GM21786 (cell line): Measurements from ENCODE around the gene CADPS.
A peak's percentile ranks its signal among the peaks of the same experiment; 100 is the strongest.

Experiments used
- ATAC-seq: cut with Tn5 transposase; IDR thresholded peaks from one replicate; pipeline ENCODE4 v1.9.1; 2021; ENCODE audit not compliant: unreplicated experiment

The CADPS gene

DNA sequence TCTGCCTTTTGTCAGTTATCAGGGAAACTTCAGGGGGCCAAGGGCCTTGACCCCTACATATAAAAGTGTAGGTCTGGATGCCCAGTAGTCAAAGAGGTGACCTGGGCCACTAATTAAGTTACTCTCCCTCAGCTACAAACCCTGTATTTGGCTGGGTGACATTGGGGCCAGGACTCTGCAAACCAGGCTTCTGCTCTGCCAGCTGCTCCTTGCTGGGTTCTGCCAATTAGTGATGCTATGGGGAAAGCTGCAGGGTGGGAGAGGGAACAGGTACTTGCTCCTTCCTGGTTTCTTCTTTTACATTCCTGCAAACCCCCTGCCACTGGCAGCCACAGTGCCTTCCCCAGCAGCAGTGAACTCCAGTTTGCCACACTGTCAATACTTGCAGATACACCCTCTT lies 179.2 kb downstream of the CADPS start:
- no peak for ATAC-seq

- ATAC-seq = no peak
Observed at GRCh38 chr3:62688812-62689211, 186.4 kb downstream of the CADPS start.

- no peak for ATAC-seq
Observed at GRCh38 chr3:62688050-62688449, 187.2 kb downstream of the CADPS start.

GRCh38 chr3:62686503-62687294 lies 188.5 kb downstream of the CADPS start:
- no peak for ATAC-seq

DNA sequence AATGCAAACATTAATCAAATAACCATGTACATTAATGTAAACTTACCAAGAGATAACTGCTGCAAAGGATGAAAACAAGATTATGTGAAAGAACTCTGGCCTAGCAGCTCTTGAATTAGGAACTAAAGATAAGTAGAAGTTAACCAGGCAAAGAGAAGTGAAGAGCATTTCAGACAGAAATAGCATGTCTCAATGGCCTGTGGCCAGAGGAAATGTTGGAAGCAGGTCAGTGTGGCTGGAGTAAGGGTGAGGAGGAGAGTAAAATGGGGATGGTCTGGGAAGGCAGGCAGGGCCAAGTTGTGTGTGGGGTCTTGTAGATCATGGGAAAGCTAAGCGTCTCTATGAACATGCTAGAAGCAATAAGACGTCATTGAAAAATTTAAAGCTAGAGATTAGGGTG lies 192.4 kb downstream of the CADPS start:
- no peak for ATAC-seq

DNA sequence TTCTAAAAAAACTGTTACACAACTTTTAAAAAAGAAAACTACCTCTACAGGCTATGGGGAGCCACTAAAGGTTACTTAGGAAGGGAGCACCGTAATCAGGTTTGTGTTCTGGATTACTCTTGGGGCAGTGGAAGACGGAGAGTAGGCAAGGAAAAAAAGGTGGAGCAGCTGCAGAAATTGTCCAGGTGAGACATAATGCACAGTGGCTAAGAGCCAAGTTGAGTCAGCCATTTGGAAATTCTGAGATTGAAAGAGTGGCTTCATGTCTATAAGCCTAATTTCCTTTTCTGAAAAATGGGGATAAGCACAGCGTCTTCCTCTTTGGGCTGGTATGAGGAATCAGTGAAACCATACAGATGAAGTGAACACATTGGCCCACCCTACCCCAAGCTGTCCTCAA lies 195.2 kb downstream of the CADPS start:
- no peak for ATAC-seq

DNA sequence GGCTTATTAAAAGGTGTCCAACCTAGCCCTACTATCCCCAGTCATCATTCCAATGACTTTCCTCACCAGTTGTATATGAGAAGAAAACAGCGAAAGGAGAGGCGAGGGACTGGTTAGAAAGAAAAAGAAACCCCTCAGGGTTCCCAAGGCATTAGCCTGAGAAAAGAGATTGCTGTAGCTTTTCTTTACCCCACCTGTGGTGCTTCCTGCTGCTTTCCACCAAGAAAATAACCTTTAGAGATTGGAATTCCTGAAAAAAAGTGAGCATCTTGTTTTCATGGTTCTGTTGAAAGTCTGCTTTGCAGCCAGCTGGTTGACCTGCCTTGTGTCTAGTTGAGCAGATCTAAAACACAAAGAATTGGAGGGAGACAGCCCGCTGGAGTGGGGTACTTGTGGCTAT lies 196.4 kb downstream of the CADPS start:
- ATAC-seq = no peak

GRCh38 chr3:62677926-62678325 lies 197.3 kb downstream of the CADPS start:
- ATAC-seq = no peak

- no peak for ATAC-seq
Observed at GRCh38 chr3:62676689-62677271, 198.4 kb downstream of the CADPS start.

- ATAC-seq = no peak
Observed at GRCh38 chr3:62675492-62675891, 199.7 kb downstream of the CADPS start.

- ATAC-seq = no peak
Observed at GRCh38 chr3:62672988-62673313, 202.3 kb downstream of the CADPS start.

- peak; percentile 77 for ATAC-seq
Observed at GRCh38 chr3:62672270-62672987, 202.8 kb downstream of the CADPS start.

GRCh38 chr3:62670351-62670750 lies 204.9 kb downstream of the CADPS start:
- ATAC-seq = no peak

- no peak for ATAC-seq
Observed at GRCh38 chr3:62669161-62669560, 206.1 kb downstream of the CADPS start.

DNA sequence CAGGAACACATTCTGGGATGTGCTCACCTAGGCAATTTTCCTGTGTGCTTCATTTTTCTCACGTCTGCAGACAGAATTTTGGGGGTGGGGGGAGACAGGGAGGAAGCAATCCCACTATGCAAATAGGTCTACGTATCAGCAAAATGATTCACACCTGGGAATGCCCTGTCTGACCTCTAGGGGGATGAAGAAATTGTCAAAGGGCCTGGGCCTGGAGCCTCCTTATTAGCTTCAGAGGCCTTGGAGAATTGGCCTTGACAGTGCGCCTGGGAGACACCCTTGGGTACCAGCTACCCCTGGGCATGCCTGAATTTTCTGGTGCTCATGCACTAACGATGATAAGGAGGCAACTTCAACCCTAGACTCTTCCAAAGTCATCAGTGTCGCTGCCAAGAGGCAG lies 207.5 kb downstream of the CADPS start:
- ATAC-seq = no peak

- ATAC-seq = peak; percentile 92
Observed at GRCh38 chr3:62665627-62666437, 209.4 kb downstream of the CADPS start.

DNA sequence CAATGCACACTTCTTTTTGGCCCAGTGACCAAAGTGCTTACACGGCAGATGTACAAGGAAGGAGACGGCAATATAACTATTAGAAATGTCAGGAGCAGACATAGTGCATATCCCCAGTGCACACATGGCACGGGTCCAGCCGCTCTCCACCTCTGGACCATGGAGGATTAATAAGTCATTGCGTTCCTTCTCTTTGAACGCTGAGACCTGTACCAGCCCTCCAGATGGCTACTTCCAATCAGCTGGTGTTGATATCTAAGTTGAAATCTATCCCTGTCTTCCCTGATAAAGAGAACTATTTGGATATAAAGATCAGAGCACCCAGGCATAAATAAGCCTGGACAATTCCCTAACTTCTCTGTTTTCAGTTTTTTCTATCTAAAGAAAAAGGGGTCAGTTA lies 212.5 kb downstream of the CADPS start:
- no peak for ATAC-seq

DNA sequence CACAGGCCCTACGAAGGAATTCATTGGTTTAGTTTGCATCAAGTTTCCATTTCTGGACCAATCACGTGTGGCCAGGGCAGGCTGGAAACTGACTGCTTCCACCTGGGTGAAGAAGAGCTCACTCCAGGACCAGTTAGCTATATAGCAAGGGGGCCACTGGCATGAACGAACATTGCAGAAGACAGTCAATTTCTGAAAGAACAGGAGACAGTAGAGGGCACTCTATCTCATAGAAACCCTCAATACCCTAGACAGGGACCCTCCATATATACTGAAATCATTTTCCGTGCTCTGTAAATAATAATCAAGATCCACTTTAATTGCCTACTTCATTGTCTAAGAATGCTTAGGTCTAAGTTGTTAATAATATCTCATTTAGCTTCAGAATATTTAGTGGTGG lies 215.6 kb downstream of the CADPS start:
- no peak for ATAC-seq

GRCh38 chr3:62655691-62656063 lies 219.5 kb downstream of the CADPS start:
- ATAC-seq = no peak

DNA sequence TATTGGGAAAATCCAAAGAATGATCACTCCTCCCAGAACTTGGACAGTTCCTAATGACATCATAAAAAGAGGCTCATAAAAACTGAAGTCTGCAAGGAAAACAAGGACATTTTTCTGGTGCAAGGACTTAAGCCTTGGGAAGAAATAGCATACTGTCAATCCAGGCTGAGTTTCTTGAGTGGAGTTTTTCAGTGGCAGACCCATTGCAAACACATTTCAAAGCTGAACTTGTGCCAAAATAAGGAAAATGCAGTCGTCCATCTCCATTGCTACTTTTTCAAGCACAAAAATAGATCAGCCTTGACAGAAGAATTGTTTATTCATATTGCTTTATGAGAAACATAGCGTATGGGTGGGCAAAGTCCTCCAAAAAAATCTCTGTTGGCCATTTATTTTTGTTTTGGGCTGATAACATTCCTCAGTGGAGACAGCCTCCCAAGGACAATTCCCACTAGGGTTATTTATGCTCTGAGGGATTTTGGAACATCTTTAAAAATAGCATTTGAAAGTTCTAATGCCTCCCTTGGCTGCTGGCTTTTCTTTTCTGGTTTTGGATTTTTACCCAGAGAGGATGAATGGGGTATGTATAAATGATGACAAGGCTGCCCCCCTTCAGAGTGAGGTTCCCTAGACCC lies 220.0 kb downstream of the CADPS start:
- no peak for ATAC-seq

- no peak for ATAC-seq
Observed at GRCh38 chr3:62653796-62654195, 221.4 kb downstream of the CADPS start.
